Measurements from ENCODE around the gene ZFAND5.

Gene ZFAND5

GRCh38 chr9:72356041-72356582 is 8.9 kb downstream of the ZFAND5 start:
- TF ChIP-seq, protein P1, sequence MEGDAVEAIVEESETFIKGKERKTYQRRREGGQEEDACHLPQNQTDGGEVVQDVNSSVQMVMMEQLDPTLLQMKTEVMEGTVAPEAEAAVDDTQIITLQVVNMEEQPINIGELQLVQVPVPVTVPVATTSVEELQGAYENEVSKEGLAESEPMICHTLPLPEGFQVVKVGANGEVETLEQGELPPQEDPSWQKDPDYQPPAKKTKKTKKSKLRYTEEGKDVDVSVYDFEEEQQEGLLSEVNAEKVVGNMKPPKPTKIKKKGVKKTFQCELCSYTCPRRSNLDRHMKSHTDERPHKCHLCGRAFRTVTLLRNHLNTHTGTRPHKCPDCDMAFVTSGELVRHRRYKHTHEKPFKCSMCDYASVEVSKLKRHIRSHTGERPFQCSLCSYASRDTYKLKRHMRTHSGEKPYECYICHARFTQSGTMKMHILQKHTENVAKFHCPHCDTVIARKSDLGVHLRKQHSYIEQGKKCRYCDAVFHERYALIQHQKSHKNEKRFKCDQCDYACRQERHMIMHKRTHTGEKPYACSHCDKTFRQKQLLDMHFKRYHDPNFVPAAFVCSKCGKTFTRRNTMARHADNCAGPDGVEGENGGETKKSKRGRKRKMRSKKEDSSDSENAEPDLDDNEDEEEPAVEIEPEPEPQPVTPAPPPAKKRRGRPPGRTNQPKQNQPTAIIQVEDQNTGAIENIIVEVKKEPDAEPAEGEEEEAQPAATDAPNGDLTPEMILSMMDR (IDR thresholded peaks at IDR 0.05; ENCODE audit: low read length, missing control alignments): no peak
- peak; percentile 36 for DNase-seq (ENCODE audit: low read depth)
- H3K4me3 ChIP-seq (replicated peaks; ENCODE audit: low read depth, low read length): no peak overlapping the region

DNA sequence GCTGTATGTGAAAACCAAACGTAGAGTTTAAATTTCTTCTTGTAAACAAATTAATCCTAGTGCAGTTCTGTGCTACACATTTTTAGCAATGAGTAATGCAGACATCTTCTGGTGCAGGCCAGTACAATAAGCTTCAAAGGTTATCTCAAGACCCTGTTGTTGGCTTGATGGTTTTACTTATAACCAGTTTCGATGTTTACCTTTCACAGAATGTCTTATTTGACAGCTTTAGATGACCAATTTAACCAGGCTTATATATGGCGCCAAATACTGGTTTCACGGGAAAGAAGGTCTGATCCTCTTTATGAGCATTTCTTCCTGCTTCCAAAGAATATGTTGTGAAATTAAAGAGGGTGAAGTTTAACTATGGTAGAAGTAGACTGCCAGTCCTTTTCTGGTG is 9.9 kb downstream of the ZFAND5 start:
- no peak for DNase-seq (ENCODE audit: low read depth)
- TF ChIP-seq, protein P1 (IDR thresholded peaks at IDR 0.05; ENCODE audit: low read length, missing control alignments): no peak
- no peak overlapping the region for H3K4me3 ChIP-seq (replicated peaks; ENCODE audit: low read depth, low read length)

- TF ChIP-seq, protein P1 (IDR thresholded peaks at IDR 0.05; ENCODE audit: low read length, missing control alignments): no peak
- no peak for DNase-seq (ENCODE audit: low read depth)
- no peak overlapping the region for H3K4me3 ChIP-seq (replicated peaks; ENCODE audit: low read depth, low read length)
These were observed 10.3 kb downstream of the ZFAND5 start for GRCh38 chr9:72354704-72355103.

GRCh38 chr9:72353455-72354116 is 11.4 kb downstream of the ZFAND5 start:
- TF ChIP-seq, protein P1 (IDR thresholded peaks at IDR 0.05; ENCODE audit: low read length, missing control alignments): no peak

DNA sequence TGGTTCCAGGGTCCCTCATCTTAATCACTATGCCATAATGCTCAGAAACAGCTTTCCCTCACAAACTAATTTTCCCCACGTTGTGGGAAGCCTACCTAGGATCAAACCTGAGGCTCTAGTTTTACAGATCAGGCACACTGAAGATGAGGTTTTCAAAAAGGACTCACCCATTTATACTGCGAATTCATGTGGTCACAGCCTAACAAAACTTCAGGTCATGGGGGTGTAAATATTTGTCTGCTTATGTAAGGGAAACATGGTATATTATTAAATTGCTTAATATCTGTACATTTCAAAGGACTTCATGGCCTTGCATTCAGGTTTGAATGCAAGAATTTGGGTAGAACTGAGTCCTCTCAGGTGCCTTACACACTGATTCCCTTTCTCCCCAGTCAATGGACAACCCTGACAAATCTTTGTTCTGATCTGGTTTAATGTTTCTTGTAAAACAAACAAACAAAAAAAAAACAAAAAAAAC is 12.1 kb downstream of the ZFAND5 start:
- TF ChIP-seq, protein P1 (IDR thresholded peaks at IDR 0.05; ENCODE audit: low read length, missing control alignments): no peak

More at GRCh38 chr9:72353455-72354116, 11.4 kb downstream of the ZFAND5 start:
- no peak overlapping the region for H3K4me3 ChIP-seq (replicated peaks; ENCODE audit: low read depth, low read length)
- no peak for DNase-seq (ENCODE audit: low read depth)

DNA sequence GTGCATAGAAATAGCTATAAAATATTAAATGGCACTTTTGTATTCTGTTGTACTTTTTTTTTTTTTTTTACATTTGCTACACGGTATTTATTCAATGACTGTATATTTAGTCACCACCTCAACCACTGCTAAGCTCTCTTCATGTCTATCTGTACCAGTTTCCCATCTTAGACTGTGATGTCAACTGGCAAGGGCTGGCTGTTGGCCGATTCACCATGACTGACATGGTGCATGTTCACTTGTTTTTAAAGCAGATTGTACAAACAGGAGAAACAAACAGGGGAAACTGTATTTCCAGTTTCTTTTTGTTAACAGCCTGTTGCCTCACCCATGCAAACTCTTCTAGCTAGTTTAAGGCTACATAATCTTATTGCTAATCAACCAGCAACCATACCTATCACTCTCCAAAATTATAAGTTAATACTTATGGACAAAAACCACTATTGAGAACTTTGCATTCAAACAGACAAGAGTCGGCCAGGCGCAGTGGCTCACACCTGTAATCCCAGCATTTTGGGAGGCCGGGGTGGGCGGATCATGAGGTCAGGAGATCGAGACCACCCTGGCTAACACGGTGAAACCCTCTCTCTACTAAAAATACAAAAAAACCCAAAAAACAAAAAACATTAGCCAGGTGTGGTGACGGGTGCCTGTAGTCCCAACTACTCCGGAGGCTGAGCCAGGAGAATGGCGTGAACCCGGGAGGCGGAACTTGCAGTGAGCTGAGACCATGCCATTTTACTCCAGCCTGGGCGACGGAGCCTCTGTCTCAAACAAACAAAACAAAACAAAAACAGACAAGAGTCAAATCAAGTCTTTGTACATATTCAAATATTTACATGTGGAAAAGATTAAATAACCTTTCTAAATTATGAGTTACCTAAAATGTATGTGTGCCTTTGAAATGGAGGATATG is 13.2 kb downstream of the ZFAND5 start:
- H3K4me3 ChIP-seq (replicated peaks; ENCODE audit: low read depth, low read length): no peak overlapping the region
- DNase-seq (ENCODE audit: low read depth): peak; percentile 45
- TF ChIP-seq, protein P1 (IDR thresholded peaks at IDR 0.05; ENCODE audit: low read length, missing control alignments): no peak

More for the DNA sequence above, 12.1 kb downstream of the ZFAND5 start:
- no peak overlapping the region for H3K4me3 ChIP-seq (replicated peaks; ENCODE audit: low read depth, low read length)
- peak; percentile 48 for DNase-seq (ENCODE audit: low read depth)
